Measurements from ENCODE around the gene THAP4.

The THAP4 gene

GRCh38 chr2:241637018-241637794 lies at the start of gene THAP4, which contains the start of gene ATG4B:
Gene THAP4 (minus strand): TSS chr2:241637158. CDS start chr2:241637017, 141 bp downstream.
Gene ATG4B (plus strand): TSS chr2:241637693. CDS start chr2:241637715, 22 bp downstream.
- peak; percentile 60 for DNase-seq (ENCODE audit: low read depth in 1 of 2, low spot score in 1 of 2)

GRCh38 chr2:241686324-241686649 lies 49.3 kb upstream of the THAP4 start:
- no peak for DNase-seq (ENCODE audit: low read depth in 1 of 2, low spot score in 1 of 2)

GRCh38 chr2:241680827-241681599 lies 44.1 kb upstream of the THAP4 start:
- DNase-seq (ENCODE audit: low read depth in 1 of 2, low spot score in 1 of 2) = no peak

- DNase-seq (ENCODE audit: low read depth in 1 of 2, low spot score in 1 of 2) = no peak
Measured at GRCh38 chr2:241680044-241680443, 43.1 kb upstream of the THAP4 start.

- DNase-seq (ENCODE audit: low read depth in 1 of 2, low spot score in 1 of 2) = no peak
Measured at GRCh38 chr2:241678784-241679540, 42.0 kb upstream of the THAP4 start.

GRCh38 chr2:241678307-241678706 lies 41.3 kb upstream of the THAP4 start:
- DNase-seq (ENCODE audit: low read depth in 1 of 2, low spot score in 1 of 2) = no peak

GRCh38 chr2:241677392-241677791 lies 40.4 kb upstream of the THAP4 start:
- DNase-seq (ENCODE audit: low read depth in 1 of 2, low spot score in 1 of 2) = no peak

GRCh38 chr2:241676665-241677064 lies 39.7 kb upstream of the THAP4 start:
- DNase-seq (ENCODE audit: low read depth in 1 of 2, low spot score in 1 of 2) = no peak

- DNase-seq (ENCODE audit: low read depth in 1 of 2, low spot score in 1 of 2) = no peak
Measured at GRCh38 chr2:241675885-241676284, 38.9 kb upstream of the THAP4 start.

- no peak for DNase-seq (ENCODE audit: low read depth in 1 of 2, low spot score in 1 of 2)
Measured at GRCh38 chr2:241673797-241674725, 37.1 kb upstream of the THAP4 start.

- no peak for DNase-seq (ENCODE audit: low read depth in 1 of 2, low spot score in 1 of 2)
Measured at GRCh38 chr2:241673189-241673663, 36.3 kb upstream of the THAP4 start.

GRCh38 chr2:241672243-241673188 lies 35.6 kb upstream of the THAP4 start:
- no peak for DNase-seq (ENCODE audit: low read depth in 1 of 2, low spot score in 1 of 2)

GRCh38 chr2:241671457-241672240 lies 34.7 kb upstream of the THAP4 start:
- DNase-seq (ENCODE audit: low read depth in 1 of 2, low spot score in 1 of 2) = no peak

GRCh38 chr2:241670333-241671110 lies 33.6 kb upstream of the THAP4 start:
- no peak for DNase-seq (ENCODE audit: low read depth in 1 of 2, low spot score in 1 of 2)

- DNase-seq (ENCODE audit: low read depth in 1 of 2, low spot score in 1 of 2) = no peak
Measured at GRCh38 chr2:241668839-241669238, 31.9 kb upstream of the THAP4 start.

GRCh38 chr2:241668354-241668753 lies 31.4 kb upstream of the THAP4 start:
- no peak for DNase-seq (ENCODE audit: low read depth in 1 of 2, low spot score in 1 of 2)

GRCh38 chr2:241666627-241667400 lies 29.9 kb upstream of the THAP4 start:
- no peak for DNase-seq (ENCODE audit: low read depth in 1 of 2, low spot score in 1 of 2)

Data from activated CD4-positive, alpha-beta T cell treated with anti-CD3 and anti-CD28 coated beads, Interleukin-2, amount 50 U/mL, for 24 hours (primary cell).